GM03348 (cell line): ENCODE data around the gene PRG3.

ENCODE experiments used
- DNase-seq: peaks from one replicate; pipeline ENCODE4 v3.0.0; 2012; ENCODE audit warnings: low spot score

PRG3 gene

GRCh38 chr11:57359396-57359795 is 21.6 kb downstream of the PRG3 start:
- DNase-seq: no peak

GRCh38 chr11:57358991-57359390 is 22.0 kb downstream of the PRG3 start:
- DNase-seq: no peak

DNA sequence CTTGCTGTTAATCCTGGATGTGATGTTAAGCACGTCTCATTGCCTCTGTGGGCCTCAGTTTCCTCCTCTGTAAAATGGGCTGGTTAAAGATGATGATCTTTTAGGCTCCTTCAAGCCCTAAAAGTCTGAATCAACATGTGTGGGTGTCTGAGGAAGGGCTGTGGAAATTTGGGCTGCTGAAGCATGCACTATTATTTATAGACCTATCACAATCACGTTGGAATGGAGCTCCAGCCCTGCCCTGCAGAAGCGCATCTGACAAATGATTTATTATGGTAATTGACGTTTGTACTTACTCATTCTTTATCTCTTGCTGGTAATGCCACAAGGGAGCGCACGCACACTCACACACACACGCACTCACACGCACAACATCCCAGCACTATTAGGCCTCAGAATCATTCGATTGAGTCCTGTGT is 22.4 kb downstream of the PRG3 start:
- DNase-seq: no peak

- DNase-seq: peak; percentile 47
These were observed 23.1 kb downstream of the PRG3 start for GRCh38 chr11:57357856-57358255.

DNA sequence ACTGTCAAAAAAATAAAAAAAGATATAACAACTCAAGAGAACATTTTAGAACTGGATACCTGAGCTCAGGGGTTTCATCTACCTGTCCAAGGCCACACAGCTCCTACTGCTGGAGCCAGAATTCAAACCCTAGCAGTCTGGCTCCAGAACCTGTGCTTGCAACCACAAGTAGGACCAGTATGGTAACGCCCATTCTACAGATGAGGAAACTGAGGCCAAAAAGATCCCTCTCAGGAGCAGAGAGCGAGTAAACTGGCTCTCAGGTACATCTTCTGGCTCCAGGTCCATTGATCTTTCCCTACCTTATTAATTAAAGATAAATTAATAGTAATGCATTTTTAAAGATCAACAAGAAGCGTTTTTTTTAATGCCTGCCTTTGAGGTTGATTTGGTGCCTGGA is 23.6 kb downstream of the PRG3 start:
- DNase-seq: no peak

DNA sequence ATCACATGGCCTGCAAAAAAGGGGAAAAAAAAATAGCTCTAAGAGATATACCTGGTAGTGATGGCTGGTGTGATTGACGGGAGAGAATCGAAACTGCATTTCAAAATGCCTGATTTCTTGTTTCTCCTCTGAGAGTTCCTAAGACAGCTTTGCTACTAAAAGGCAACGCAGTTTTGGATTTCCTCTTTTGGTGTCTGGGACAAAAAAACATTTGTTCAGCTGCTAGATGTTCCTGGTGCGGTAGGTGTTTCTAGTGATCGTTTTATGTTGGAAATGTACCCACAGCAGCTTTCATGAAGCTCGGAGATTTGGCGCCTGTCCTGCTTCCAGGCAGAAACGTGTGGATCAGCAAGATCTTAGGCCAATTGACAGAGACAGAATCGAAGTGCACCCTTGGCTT is 24.7 kb downstream of the PRG3 start:
- no peak for DNase-seq

GRCh38 chr11:57354699-57355098 is 26.3 kb downstream of the PRG3 start:
- no peak for DNase-seq

GRCh38 chr11:57353852-57354251 is 27.1 kb downstream of the PRG3 start:
- no peak for DNase-seq

GRCh38 chr11:57353446-57353845 is 27.5 kb downstream of the PRG3 start:
- DNase-seq: no peak

- no peak for DNase-seq
These were observed 27.9 kb downstream of the PRG3 start for GRCh38 chr11:57353036-57353435.

DNA sequence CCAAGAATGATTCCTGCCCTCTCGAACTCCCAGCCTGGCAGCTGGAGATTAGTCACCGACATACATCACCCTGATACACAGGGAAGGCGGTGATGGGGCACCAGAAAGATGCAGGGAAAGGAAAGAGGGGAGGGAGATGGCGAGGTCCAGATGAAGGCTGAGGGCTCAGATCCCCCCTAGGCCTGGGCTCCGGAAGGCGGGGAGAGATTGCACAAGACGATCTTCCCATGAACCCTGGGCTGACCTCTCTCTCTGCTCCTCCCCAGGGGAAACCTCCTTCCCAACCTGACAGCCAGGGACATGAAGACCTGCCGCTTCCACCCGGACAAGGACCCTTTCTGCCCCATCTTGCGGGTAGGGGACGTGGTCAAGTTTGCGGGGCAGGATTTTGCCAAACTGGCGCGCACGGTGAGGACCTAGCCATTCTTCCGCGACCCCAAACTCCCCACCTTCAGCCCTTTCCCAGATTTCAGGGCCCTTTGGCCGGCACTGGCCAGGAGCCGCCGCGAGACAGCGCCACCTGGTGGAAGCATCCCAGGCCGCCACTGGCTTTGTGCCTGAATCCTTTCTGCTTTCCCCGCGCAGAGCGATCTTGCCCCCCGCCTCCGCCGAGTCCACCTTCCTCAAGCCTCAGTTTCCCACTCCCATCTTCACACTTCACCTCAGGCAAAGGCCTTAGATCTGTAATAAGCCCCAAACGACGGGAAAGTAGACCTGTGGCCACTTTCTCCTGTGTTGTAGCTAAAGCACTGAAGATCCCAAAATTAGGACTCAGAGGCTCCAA is 31.3 kb downstream of the PRG3 start:
- peak; percentile 73 for DNase-seq

GRCh38 chr11:57348636-57349313 is 32.2 kb downstream of the PRG3 start:
- DNase-seq: no peak

GRCh38 chr11:57348052-57348451 is 32.9 kb downstream of the PRG3 start:
- DNase-seq: no peak

DNA sequence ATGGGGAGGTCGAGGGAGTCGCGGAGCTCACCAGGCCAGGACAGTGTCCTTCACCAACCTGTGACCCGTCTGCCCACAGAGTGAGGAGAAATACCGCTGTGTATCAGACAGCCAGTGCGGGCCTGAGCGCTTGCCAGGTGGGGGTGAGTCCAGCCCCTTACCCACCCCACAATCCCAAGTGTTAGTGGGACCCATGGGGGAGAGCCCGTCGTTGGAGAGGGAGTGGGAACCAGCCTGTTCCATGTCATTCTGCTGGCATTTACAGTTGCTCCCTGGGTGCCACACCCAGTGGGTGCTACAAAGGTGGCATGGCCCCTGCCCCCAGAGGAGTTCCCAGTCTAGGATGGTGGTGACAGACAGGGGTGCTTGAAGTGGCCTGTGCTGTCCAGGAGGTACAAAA is 33.6 kb downstream of the PRG3 start:
- no peak for DNase-seq

DNA sequence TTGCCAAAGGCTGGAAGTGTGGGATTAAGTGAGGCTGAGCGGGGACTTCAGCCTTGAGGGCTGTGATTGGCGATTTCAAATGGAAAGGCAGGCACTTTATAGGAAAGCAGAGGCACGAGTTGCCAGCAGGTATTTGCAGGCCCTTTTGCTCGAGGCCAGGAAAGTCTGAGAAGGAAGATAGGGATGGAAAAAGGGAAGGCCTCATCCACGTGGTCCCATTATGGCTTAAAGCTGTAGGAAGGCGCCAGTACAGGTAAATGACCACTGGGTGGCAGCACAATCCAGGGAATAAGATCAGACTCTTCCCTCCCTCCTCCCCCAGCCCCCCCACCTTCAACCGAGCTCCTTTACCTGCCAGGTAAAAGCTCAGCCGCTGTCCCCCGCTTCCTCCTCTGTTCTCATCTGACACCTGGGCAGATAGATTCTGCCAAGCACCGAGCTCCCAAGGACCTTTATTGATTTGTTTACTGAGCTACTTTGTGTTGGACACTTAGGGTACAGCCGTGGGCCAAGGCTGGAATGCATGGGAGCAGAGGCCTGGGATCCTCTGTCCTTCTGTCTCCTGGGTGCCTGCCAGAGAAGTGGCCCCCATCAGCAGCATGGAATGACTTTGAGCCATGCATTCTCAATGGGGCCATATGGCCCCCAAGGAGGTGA is 35.3 kb downstream of the PRG3 start:
- peak; percentile 89 for DNase-seq

DNA sequence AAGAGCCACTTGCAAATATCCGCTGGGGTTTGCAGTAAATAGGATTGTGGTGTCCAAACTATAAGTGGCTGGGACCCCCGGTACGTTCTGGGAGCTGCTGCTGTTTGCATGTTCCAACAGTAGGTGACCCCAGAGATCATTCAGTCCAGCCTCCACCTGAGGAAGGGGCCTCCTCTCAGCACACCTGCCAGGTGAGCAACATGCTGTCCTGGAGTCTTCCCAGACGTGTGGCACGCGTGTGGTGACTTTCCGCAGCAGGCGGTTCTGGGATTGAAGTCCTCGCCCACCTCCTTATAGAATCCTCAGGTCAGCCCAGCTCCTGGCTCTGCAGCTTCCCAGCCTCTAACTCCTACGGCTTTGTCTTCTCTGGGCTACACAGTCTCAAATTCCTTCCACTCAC is 36.1 kb downstream of the PRG3 start:
- no peak for DNase-seq

DNA sequence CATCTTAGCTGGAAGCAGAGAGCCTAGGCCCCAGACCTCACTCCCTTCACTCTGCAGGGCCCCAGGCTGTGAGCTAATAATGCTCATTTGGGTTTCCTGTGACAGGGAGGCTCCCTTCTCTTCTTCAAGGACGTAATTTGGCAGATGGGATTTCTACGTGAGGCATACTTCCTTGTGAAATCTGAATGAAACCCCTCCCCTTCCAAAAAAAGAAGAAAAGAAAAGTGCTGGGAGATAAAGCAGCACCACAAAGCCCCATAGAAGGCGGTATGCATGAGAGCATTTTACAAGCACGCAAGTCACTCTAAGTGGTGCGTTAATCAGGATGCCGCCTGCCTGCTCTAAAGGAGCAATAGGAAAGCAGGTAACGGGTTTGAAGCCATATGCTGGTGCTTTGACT is 37.1 kb downstream of the PRG3 start:
- DNase-seq: no peak

DNA sequence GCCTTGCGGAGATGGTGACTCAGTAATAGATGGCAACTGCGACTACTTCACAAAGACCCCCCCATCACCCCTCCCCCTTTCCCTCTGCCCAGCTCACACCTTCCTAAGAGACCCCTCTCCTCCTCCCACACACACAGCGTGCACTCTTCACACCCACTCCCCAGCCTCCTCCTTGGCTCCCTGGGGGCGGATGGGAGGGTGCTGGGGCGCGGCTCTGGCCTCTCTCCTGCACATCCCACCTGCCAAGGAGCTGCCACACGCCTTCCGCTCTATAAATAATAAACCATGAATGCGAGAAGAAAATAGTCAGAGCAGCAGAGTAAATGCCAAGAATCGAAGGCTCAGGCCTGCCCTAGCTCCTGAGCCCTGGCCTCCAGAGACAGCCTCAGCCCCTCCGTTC is 38.2 kb downstream of the PRG3 start:
- DNase-seq: no peak

- no peak for DNase-seq
These were observed 39.6 kb downstream of the PRG3 start for GRCh38 chr11:57341250-57341808.

- DNase-seq: peak; percentile 33
These were observed 40.8 kb downstream of the PRG3 start for GRCh38 chr11:57340039-57340615.

DNA sequence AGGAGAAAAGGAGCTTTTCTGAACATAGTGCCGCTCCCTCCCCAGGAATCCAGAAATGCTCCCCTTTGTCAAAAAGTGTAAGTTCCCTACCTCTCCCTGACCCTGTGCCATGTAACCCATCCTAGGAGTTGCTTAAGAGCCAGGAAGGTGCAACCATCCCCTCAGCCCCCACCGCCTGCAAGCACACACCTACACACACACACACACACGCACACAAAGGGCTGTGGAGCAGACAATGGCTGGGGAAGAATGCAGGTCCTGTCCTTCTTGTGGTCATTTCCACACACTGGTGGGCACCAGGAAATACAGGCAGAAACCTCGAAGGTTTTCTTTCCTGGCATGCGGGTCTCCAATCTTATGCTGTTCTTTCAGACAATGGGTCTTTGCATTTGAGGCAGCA is 41.6 kb downstream of the PRG3 start:
- DNase-seq: no peak

DNA sequence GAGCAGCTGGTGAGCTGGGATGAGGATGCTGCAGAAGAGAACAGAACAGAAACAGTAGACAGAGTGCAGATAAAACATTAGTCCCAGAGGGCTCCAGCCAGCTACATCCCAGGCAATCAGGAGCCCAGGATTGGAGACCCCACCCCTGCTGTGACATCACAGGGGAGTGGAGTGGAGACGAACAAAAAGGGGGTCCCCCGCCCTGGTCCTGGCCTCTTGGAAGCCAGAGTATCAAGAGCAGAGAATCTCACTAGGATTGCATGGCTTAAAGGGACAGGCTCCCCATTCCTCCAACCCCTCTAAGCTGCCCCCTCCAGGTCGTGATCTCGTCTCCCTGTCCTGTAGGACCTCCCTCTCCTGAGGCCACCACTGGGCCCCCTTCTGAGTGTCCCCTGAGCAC is 42.8 kb downstream of the PRG3 start, which contains the start of gene P2RX3:
TSS of gene P2RX3 (plus strand) at position 211 of the 400 bp plus-strand sequence. CDS start 199 bp downstream, outside the sequence.
- no peak for DNase-seq
